ENCODE results near the gene SOSTDC1. TPM values are rescaled to one million over a fixed set of nuclear protein-coding genes. Genes with fewer than 3 reads are reported as not detected.
"Not testable (repeated sequence)": the region's sequence is repeated elsewhere in the genome, so short reads cannot be mapped to it uniquely, and the experiment has no call there.

Gene SOSTDC1, protein sequence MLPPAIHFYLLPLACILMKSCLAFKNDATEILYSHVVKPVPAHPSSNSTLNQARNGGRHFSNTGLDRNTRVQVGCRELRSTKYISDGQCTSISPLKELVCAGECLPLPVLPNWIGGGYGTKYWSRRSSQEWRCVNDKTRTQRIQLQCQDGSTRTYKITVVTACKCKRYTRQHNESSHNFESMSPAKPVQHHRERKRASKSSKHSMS
- total RNA-seq: not detected in 2 replicates
- not detected for polyA plus RNA-seq (2012)

DNA sequence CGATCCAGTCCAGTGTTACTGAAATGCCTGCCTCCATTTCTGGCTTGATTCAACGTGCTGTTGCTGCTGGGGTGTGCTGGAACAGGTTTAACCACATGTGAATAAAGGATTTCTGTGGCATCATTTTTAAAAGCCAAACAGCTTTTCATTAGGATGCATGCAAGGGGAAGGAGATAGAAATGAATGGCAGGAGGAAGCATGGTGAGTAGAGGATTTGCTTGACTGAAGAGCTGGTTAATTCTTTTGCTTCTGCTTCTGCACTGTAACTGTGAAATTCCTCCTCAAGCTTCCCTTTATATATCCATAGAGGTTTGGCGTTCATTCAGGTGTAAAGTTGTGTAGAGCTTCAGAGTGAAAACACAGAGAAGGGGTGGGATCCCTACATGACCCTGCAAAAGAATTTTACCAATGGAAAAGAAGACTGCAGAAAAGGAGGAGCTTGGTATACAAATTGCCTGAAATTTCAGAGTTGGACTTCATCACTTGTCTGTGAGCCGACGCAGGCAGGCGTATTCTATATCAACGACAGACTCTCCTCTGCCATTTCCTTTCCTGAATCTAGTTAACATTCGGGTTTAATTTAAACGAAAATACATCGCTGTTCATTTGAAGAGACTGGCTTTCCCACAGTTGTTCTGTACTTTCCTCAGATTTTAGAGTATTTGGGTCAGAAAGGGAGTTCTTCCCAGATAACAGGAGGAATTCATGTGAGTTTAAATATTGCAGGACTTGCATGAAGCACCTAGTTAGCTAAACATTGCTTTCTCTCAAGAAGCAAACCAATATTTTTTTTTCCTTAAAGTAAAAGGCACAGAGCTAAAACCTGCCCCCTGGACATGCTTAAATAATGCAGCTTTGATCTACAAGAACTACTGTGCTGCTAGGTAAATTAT, at the start of gene SOSTDC1:
Gene SOSTDC1 (minus strand): TSS at position 270 of the 893 bp plus-strand sequence. CDS start 70 bp downstream, at position 200.
- no peak for DNase-seq (ENCODE audit: low read depth)

DNA sequence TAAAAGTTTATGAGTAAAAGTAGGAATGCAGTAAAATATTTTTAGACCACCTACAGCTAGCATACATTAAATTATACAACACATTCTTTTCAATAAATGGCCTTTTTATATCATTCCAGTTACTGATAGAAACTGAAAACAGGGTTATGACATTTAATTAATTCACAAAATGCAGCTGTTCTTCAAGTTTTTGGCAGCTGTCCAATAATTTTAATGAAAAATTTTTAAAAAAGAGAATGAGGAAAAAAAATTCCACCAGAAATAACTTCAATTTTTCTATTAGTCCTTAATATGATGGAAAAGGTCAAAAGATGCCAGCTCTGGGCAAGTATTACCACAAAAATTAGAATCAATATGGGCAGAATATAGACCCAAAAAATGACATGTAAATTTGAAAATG, 49.2 kb upstream of the SOSTDC1 start:
- DNase-seq (ENCODE audit: low read depth): peak; percentile 10

DNA sequence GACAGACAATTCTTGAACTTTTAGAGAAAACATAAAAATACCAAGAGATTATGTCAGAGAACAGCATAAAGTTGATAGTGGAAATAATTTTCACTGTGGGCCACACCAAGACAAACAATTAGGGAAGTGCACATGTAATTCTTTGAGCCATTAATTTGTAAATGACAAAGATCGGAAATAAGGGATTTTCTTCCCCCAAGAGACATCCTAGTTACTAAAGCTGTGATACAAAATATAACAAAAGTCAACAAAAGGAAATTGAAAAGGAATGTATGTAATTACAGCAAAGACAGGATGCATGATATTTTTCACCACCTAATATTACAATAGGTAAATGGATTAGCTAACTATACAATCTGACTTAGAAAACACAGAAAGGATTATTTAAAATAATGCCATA, 48.7 kb upstream of the SOSTDC1 start:
- DNase-seq (ENCODE audit: low read depth): no peak

DNA sequence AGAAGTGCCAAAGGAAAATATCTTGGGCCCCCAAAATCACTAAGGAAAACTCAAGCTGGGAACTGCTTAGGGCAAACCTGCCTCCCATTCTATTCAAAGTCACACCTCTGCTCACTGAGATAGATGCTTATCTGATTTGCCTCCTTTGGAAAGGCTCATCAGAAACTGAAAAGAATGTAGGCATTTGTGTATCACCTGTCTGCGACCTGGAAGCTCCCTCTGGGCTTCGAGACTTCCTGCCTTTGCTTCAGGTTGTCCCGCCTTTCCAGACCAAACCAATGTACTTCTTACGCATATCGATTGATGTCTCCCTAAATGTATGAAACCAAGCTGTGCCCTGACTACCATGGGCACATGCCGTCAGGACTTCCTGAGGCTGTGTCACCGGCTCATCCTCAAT, 46.6 kb upstream of the SOSTDC1 start:
- no peak for DNase-seq (ENCODE audit: low read depth)

DNA sequence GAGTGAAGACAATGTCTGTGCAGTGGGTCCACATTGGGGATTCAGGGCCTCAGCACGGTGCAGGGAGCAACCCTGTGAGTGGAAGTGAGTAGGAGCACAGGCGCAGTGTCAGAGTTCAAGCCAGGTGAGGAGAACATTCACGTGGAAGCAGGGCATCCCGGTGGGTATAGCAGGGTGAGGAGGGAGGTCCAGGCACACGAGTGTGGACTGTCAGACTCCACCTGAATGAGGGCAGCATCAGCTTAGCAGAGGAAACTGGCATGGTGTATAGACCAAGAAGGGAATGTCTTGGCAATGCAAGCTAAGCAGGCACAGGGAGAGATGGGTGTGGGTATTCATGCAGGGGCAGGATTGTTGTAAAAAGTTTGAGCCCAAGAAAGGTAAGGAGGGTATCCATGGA, 45.8 kb upstream of the SOSTDC1 start:
- DNase-seq (ENCODE audit: low read depth): no peak

- peak; percentile 17 for DNase-seq (ENCODE audit: low read depth)
Measured at GRCh38 chr7:16509829-16510228, 44.3 kb upstream of the SOSTDC1 start.

GRCh38 chr7:16506422-16506821, 40.9 kb upstream of the SOSTDC1 start:
- DNase-seq (ENCODE audit: low read depth): not testable (repeated sequence)

- no peak for DNase-seq (ENCODE audit: low read depth)
Measured at GRCh38 chr7:16504019-16504418, 38.5 kb upstream of the SOSTDC1 start.

GRCh38 chr7:16502303-16502702, 36.8 kb upstream of the SOSTDC1 start:
- no peak for DNase-seq (ENCODE audit: low read depth)

DNA sequence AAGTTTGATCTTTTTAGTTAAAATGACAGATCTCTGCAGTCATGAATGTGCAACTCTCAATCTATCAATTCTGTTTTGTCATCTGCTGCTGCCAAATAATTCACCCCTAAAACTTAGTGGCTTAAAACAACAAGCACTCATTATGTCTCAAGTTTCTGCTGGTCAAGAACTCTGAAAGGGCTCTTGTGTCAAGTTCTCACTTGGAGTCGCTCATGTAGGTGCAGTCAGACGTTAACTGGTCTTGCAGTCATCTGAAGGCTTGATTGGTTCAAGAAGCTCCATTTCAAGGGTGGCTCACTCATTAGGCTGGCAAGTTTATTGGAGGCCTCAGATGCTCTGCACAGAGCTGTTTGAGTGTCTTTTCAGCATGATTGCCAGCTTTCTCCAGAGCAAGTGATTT, 32.6 kb upstream of the SOSTDC1 start:
- DNase-seq (ENCODE audit: low read depth): no peak

DNA sequence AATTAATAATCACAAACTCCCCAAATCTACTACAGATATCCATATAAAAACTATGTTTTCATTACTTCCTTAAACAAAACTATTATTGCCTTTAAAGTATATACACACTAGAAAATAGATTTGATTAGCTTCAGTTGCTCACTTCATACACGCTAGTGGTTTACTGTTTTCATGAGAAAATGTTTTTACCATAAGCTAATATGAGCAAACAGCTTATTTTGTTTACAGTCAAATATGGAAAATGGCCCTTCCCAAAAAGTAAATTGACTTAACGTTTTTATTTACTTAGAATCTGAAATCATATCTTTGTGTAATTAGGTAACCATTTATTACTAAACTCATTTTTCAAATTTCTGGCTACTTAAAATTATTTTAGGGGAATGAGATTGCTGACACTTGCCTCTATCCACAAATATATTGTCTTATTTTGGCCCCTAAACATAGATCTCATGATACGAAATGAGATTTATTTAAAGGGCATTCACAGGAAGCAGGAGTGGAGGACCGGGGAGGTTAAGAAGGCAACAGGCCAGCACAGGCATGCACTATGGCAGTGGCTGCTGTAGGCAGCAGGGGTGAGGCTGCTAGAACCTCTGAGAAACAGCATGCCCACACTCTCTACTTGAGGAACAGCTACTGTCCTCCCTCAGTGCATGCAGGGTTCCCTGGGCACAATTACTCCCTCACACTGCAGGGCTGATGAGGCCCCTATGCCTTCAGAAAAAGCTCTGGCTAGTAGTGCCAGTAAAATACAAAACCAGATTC, 29.6 kb upstream of the SOSTDC1 start:
- no peak for DNase-seq (ENCODE audit: low read depth)

GRCh38 chr7:16494551-16494950, 29.0 kb upstream of the SOSTDC1 start:
- no peak for DNase-seq (ENCODE audit: low read depth)

GRCh38 chr7:16493266-16493665, 27.7 kb upstream of the SOSTDC1 start:
- DNase-seq (ENCODE audit: low read depth): no peak

- DNase-seq (ENCODE audit: low read depth): no peak
Measured at GRCh38 chr7:16492513-16493062, 27.1 kb upstream of the SOSTDC1 start.

DNA sequence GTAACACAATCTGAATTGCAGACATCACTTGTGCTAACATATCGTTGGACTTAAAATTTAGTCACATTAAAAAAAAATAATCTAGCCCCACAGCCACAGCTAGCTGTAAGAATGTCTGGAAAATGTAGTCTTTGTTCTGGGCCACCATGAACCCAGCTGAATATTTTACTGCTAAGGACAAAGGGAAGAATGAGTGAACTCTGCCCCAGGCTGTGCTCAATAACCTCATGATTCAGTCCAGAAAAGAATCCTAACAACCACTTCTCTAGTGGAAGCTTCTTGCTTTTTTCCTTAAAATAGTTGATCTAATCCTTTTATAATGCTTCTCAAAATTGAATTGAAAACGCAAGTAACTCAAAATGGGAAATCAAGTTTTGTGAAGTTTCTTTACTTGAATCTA, 25.6 kb upstream of the SOSTDC1 start:
- DNase-seq (ENCODE audit: low read depth): no peak

DNA sequence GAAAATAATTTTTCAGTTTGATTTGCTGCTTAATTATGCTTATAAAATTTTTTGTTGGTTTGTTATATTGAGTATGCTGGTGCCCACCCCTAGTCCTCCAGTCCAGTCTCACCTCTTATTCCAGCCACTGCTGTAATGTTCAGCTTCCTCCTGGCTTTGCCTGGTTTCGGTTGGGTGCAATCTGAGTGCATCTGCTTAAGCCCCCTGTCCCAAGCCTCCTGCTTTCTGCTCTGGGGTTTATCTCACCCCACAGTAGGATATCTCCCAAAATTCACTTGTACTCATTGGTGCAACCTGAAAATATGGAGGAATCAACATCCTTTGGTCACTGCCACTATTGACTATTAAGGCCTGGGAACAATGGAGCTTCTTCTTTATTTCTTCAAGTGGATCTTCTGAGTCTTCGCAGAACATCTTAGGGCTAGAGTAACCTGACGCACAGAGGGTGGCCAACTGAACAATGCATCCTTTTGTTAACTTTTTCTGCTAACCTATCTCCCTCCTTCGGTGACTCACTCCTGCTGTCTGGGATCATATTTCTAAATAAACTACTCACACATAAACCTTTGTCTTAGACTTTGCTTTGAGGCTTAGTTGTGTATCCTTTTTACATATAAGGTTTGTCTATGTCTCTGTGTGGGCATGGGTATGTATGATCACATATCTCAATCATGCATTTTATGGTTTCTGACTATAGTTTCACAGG, 19.1 kb upstream of the SOSTDC1 start:
- DNase-seq (ENCODE audit: low read depth): peak; percentile 37

DNA sequence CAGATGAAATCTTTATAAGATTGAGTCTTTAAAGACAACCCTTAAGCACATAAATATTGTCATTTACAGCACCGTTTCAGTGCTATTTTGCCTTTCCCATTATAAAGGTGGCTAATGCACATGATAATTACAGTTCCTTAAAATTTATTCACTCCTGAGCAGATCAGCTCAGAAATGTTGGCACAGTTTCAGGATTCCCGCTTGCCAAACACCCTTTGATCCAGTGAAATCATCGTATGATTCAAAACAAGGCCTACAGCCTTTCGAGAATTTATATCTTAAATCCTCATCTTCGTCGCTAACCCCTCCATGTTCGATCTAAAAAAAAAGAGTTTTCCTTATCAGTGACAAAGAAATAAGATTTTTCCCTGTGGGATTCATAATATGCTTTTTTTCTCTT, 14.1 kb upstream of the SOSTDC1 start:
- DNase-seq (ENCODE audit: low read depth): no peak

DNA sequence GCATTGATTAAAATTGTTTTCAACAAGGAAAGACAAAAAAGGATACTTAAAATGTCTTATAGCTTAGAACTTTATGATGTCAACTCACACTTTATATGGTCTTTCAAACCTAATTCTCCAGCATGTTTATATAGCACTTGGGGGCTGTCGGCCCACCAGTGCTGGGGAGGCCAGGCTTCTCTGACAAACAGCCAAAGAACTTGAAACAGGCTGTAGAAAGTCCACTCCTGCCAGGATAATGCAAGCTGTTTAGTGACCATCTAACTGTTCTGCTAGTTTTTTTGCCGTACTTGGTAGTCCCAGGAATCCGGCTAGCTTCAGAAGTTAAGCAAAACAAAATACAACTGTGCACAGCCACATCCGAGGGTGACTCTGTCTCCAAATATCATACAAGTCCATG, 13.6 kb upstream of the SOSTDC1 start:
- DNase-seq (ENCODE audit: low read depth): no peak

DNA sequence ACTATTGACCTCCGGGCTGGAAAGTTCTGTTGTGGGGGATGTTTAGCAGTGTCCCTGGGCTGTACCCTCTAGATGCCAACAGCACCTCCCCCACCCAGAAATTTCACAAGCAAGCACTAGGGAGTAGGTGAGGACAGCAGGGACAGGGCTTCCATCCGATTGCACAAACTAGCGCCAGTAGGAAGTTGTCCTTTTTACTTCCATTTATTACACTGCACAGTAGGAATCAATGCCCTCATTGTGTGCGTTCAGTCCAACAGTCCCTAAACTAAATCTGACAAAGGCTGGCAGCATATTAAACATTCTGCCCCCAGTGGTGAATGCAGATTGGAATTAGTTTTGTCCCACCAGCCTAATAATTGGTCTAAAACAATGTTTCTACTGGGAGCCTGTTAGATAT, 6.4 kb upstream of the SOSTDC1 start:
- no peak for DNase-seq (ENCODE audit: low read depth)

DNA sequence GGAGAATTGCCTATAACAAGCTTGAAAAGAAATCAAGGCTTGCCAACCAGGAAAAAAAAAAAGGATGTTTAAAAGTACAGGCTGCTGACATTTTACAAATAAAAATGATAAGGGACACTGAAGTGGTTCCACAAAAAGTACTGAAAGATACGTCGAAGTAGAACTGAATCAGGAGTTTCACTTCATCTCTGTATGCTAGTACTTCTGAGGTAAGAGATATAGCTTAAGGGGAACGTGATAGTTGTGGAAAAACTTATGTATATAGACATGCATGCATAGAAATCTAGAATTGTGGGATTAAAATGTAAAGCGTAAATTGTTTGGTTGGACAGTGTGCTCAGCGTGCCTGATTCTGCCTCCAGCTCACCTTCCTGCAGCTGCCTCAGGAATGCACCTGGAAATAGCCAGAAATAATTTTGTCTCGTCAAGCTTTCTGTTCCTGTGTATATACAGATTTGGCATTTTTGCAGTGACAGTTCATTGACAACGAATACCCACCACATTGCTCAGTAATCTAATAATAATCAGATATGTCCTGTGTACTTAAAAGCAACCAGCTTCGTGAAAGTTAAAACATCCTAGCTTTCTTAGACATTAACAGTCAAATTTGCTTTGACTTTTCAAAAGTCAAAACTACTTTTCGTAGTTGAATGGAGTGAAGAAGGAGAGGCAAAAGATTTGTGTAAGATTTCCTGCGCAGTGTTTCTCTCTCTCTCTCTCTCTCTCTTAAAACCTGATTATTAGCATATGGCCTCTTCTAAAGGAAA, 1.4 kb downstream of the SOSTDC1 start:
- DNase-seq (ENCODE audit: low read depth): no peak

All from myocyte (in vitro differentiated cells).